ENCODE data around the gene NLRP14.

DNA sequence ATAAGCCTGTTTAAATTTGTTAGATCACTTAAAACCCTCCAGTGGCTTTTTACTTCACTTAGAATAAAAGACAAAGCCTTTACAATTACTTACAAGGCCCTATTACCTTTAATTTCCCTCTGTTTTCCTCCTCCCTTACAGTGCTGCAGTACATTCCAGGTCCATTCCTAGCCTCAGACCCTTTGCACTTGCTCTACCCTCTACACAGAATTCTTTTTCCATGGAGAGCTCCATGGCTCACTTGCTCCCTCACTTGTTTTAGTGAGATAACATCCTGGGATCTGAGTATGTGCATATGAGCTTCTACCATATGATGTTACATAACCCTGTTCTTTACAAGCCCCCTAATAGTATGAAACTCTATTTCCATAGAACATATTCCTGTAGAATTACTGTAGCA lies 24.6 kb upstream of the NLRP14 start:
- TF ChIP-seq KAT8 (IDR thresholded peaks at IDR 0.05; ENCODE audit: low read depth) (no peak), RAD21 (CRISPR knock-in tag; conservative IDR thresholded peaks at IDR 0.05 in 1 of 2, IDR thresholded peaks at IDR 0.05 in 1 of 2) (peak in 1 of 2 experiments; percentile 38; a peak in 1 of 4 replicates), ZNF740 (CRISPR knock-in tag; IDR thresholded peaks at IDR 0.05) (no peak), ZNF740 (tag; IDR thresholded peaks at IDR 0.05) (no peak), TAF15 (IDR thresholded peaks at IDR 0.05; ENCODE audit: low read depth, low read length) (no peak), ETV6 (IDR thresholded peaks at IDR 0.05; ENCODE audit: borderline replicate concordance in 1 of 2, low read depth in 2 of 2, low read length in 1 of 2) (no peak), ETV6 (CRISPR knock-in tag; IDR thresholded peaks at IDR 0.05; ENCODE audit: borderline replicate concordance) (no peak), POLR2A (conservative IDR thresholded peaks at IDR 0.05) (no peak), MIER1 (IDR thresholded peaks at IDR 0.05; ENCODE audit: low read depth) (no peak), ZNF224 (CRISPR knock-in tag; IDR thresholded peaks at IDR 0.05) (no peak), ID3 (CRISPR knock-in tag; IDR thresholded peaks at IDR 0.05) (no peak), ID3 (tag; IDR thresholded peaks at IDR 0.05) (no peak), SETDB1 (IDR thresholded peaks at IDR 0.05; ENCODE audit: low read length) (no peak), SMARCA5 (IDR thresholded peaks at IDR 0.05) (no peak)

All from K562 (cell line).